Measurements from ENCODE around the gene TRAPPC2L. TPM values are rescaled to one million over a fixed set of nuclear protein-coding genes. Genes with fewer than 3 reads are reported as not detected.

Gene TRAPPC2L
- total RNA-seq, 1 experiment from 2014 or later: 82.0 TPM

GRCh38 chr16:88833086-88833485, 23.8 kb upstream of the TRAPPC2L start:
- no peak for ATAC-seq
- no peak for DNase-seq (ENCODE audit: low spot score)
- TF ChIP-seq TCF7 (CRISPR knock-in tag; IDR thresholded peaks at IDR 0.05; ENCODE audit: low read depth): no peak
- TF ChIP-seq ETV6 (CRISPR knock-in tag; IDR thresholded peaks at IDR 0.05): no peak
- no peak for TF ChIP-seq ZBTB21 (CRISPR knock-in tag; IDR thresholded peaks at IDR 0.05; ENCODE audit: borderline replicate concordance)
- no peak for TF ChIP-seq NR3C1 (CRISPR knock-in tag; conservative IDR thresholded peaks at IDR 0.05; ENCODE audit: low read depth)
- TF ChIP-seq CDX4 (CRISPR knock-in tag; IDR thresholded peaks at IDR 0.05; ENCODE audit: borderline replicate concordance): no peak
- no peak for TF ChIP-seq IRF2 (CRISPR knock-in tag; IDR thresholded peaks at IDR 0.05; ENCODE audit: borderline replicate concordance, low read depth)
- Mint-ChIP-seq H3K4me3 (no peak overlapping the region), H3K27ac (no peak overlapping the region), H3K36me3 (peaks cover 2% of the 10 kb centered on the region; the same call in 1 of the 2 replicates), H3K27me3 (ENCODE audit: low read depth) (no peaks in the 10 kb centered on the region), H3K9me3 (no peaks in the 10 kb centered on the region), H3K4me1 (no peaks in the 10 kb centered on the region)
- ChIA-PET POLR2A (interaction anchor here (0.6 to 0.7 kb wide), 2 partner anchors 18 to 48 kb away, joined by 4 to 5 read pairs; no protein-coding TSS in a partner anchor), CTCF (interaction anchor here (0.9 to 2.4 kb wide), 2 partner anchors 96 to 334 kb away, joined by 3 to 8 read pairs; no protein-coding TSS in a partner anchor)

DNA sequence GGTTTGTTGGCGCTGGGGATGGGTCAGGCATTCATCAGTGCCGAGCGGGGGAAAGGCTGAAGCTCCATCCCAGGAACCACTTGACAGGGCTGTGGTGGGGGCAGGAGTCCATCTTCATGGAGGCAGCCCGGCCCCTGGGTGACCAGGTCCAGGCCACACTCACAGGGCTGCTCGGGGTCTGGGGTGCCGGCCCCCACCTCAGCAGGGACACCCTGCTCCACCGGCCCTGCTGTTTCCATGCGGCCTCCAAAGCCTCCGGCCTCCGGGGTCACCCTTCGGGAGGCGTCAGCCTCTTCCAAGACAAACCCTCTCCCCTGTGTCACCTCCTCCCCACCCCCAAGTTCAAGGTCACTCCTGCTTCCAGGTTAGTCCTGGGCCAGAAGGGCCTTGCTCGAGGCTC, 22.3 kb upstream of the TRAPPC2L start:
- Mint-ChIP-seq H3K27ac (peak overlapping the region; percentile 49; the same call in 1 of the 2 replicates), H3K36me3 (peaks cover 2% of the 10 kb centered on the region), H3K4me1 (no peaks in the 10 kb centered on the region), H3K9me3 (no peaks in the 10 kb centered on the region), H3K27me3 (ENCODE audit: low read depth) (no peaks in the 10 kb centered on the region), H3K4me3 (no peak overlapping the region)
- no peak for ATAC-seq
- TF ChIP-seq ESRRA (CRISPR knock-in tag; IDR thresholded peaks at IDR 0.05; ENCODE audit: borderline replicate concordance) (no peak), RELA (CRISPR knock-in tag; IDR thresholded peaks at IDR 0.05; ENCODE audit: borderline replicate concordance) (no peak), ZNF396 (CRISPR knock-in tag; IDR thresholded peaks at IDR 0.05; ENCODE audit: borderline replicate concordance) (no peak), ELF4 (CRISPR knock-in tag; IDR thresholded peaks at IDR 0.05; ENCODE audit: low read depth) (no peak), SOX15 (CRISPR knock-in tag; IDR thresholded peaks at IDR 0.05) (no peak), ZNF671 (CRISPR knock-in tag; IDR thresholded peaks at IDR 0.05) (no peak), SMAD3 (CRISPR knock-in tag; IDR thresholded peaks at IDR 0.05; ENCODE audit: borderline replicate concordance) (no peak)
- TF ChIP-seq, protein P1, sequence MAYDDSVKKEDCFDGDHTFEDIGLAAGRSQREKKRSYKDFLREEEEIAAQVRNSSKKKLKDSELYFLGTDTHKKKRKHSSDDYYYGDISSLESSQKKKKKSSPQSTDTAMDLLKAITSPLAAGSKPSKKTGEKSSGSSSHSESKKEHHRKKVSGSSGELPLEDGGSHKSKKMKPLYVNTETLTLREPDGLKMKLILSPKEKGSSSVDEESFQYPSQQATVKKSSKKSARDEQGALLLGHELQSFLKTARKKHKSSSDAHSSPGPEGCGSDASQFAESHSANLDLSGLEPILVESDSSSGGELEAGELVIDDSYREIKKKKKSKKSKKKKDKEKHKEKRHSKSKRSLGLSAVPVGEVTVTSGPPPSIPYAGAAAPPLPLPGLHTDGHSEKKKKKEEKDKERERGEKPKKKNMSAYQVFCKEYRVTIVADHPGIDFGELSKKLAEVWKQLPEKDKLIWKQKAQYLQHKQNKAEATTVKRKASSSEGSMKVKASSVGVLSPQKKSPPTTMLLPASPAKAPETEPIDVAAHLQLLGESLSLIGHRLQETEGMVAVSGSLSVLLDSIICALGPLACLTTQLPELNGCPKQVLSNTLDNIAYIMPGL (CRISPR knock-in tag; IDR thresholded peaks at IDR 0.05): no peak
- TF ChIP-seq, protein P2, sequence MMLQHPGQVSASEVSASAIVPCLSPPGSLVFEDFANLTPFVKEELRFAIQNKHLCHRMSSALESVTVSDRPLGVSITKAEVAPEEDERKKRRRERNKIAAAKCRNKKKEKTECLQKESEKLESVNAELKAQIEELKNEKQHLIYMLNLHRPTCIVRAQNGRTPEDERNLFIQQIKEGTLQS (CRISPR knock-in tag; conservative IDR thresholded peaks at IDR 0.05): no peak
- ChIA-PET CTCF (interaction anchor here (1.4 kb wide), 1 partner anchor 22 kb away, joined by 4 read pairs; the partner anchor contains the start of genes GALNS and TRAPPC2L), POLR2A (no interaction called here)
- DNase-seq (ENCODE audit: low spot score): no peak

- Mint-ChIP-seq H3K27ac (no peak overlapping the region), H3K36me3 (peaks cover 6% of the 10 kb centered on the region), H3K9me3 (no peaks in the 10 kb centered on the region), H3K4me1 (no peaks in the 10 kb centered on the region), H3K27me3 (ENCODE audit: low read depth) (no peaks in the 10 kb centered on the region), H3K4me3 (no peak overlapping the region)
- CTCF ChIA-PET: interaction anchor here (1.4 kb wide), 1 partner anchor 21 kb away, joined by 4 read pairs; the partner anchor contains the start of genes GALNS and TRAPPC2L
- no peak for ATAC-seq
- POLR2A ChIA-PET: no interaction called here
- no peak for DNase-seq (ENCODE audit: low spot score)
- TF ChIP-seq ZNF138 (CRISPR knock-in tag; conservative IDR thresholded peaks at IDR 0.05): no peak
- no peak for TF ChIP-seq ETV6 (CRISPR knock-in tag; IDR thresholded peaks at IDR 0.05)
- TF ChIP-seq KAT7 (CRISPR knock-in tag; IDR thresholded peaks at IDR 0.05; ENCODE audit: borderline replicate concordance): no peak
- no peak for TF ChIP-seq ZNF425 (CRISPR knock-in tag; conservative IDR thresholded peaks at IDR 0.05)
- TF ChIP-seq USF2 (CRISPR knock-in tag; IDR thresholded peaks at IDR 0.05): no peak
- TF ChIP-seq ZNF219 (CRISPR knock-in tag; IDR thresholded peaks at IDR 0.05; ENCODE audit: borderline replicate concordance): no peak
- no peak for TF ChIP-seq HMGA2 (CRISPR knock-in tag; IDR thresholded peaks at IDR 0.05)
- TF ChIP-seq TCF7 (CRISPR knock-in tag; IDR thresholded peaks at IDR 0.05; ENCODE audit: low read depth): no peak
- TF ChIP-seq, protein P3, sequence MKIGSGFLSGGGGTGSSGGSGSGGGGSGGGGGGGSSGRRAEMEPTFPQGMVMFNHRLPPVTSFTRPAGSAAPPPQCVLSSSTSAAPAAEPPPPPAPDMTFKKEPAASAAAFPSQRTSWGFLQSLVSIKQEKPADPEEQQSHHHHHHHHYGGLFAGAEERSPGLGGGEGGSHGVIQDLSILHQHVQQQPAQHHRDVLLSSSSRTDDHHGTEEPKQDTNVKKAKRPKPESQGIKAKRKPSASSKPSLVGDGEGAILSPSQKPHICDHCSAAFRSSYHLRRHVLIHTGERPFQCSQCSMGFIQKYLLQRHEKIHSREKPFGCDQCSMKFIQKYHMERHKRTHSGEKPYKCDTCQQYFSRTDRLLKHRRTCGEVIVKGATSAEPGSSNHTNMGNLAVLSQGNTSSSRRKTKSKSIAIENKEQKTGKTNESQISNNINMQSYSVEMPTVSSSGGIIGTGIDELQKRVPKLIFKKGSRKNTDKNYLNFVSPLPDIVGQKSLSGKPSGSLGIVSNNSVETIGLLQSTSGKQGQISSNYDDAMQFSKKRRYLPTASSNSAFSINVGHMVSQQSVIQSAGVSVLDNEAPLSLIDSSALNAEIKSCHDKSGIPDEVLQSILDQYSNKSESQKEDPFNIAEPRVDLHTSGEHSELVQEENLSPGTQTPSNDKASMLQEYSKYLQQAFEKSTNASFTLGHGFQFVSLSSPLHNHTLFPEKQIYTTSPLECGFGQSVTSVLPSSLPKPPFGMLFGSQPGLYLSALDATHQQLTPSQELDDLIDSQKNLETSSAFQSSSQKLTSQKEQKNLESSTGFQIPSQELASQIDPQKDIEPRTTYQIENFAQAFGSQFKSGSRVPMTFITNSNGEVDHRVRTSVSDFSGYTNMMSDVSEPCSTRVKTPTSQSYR (CRISPR knock-in tag; IDR thresholded peaks at IDR 0.05): no peak
Observed at GRCh38 chr16:88835383-88835782, 21.5 kb upstream of the TRAPPC2L start.

All from WTC11 (cell line).